ENCODE results near the gene LRFN4.

Gene LRFN4

DNA sequence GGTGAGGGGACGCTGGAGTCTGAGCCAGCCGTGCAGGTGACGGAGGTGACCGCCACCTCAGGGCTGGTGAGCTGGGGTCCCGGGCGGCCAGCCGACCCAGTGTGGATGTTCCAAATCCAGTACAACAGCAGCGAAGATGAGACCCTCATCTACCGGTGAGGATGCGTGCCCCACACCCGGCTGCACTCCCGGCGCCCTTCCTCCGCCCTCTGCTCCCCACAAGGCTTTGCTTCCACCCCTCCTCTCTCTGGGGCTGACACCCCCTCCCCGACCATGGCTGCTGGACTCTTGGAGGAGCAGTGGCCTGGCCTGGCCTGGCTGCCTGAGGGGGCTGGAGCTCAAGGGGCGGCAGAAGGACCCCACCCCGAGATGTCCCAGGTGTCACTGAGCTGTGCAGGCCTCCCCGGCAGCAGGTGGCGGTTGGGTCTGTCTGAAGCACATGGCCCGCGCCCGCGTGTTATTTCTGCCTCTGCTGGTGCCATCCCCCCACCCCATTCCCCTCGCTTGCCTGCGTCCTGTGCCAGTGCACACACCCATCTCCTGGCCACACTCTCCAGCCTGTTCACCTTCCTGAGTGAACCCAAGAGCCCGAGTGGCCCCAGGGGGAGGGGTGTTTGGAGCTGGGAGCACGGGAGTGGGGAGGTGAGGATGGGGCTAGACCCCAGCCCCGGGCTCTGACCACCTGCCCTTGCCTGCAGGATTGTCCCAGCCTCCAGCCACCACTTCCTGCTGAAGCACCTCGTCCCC is 2.2 kb downstream of the LRFN4 start:
- no peak for DNase-seq

DNA sequence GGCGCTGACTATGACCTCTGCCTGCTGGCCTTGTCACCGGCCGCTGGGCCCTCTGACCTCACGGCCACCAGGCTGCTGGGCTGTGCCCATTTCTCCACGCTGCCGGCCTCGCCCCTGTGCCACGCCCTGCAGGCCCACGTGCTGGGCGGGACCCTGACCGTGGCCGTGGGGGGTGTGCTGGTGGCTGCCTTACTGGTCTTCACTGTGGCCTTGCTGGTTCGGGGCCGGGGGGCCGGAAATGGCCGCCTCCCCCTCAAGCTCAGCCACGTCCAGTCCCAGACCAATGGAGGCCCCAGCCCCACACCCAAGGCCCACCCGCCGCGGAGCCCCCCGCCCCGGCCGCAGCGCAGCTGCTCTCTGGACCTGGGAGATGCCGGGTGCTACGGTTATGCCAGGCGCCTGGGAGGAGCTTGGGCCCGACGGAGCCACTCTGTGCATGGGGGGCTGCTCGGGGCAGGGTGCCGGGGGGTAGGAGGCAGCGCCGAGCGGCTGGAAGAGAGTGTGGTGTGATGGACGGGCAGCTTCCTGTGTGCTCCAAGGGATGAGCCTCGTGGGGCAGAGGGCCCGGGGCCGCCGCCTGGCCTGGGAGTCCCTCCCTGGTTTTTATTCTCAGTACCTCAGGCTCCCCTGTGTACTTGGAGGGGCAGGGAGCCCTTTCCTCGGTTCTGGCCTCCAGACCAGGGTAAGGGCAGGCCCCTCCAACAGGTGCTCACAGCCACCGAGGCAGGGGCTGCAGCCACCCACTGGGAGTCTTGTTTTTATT is 3.0 kb downstream of the LRFN4 start:
- DNase-seq = no peak

DNA sequence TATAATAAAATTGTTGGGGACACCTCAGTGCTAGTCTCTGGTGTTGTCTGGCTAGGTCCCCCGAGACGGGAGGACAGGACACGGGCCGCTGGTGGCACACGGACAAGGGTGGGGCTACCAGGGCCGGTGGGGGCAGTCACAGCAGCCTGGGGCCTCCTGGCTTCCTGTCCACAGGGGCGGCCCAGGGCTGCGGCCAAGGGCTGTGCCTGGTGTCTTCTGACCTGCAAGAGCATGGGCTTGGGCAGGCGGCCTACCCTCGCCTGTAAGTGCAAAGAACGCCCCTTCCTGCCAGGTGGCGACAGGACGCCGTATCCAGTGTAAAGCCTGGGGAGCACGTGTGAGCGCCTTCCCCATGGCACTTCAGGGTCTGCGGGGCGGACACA is 3.6 kb downstream of the LRFN4 start:
- DNase-seq = no peak

DNA sequence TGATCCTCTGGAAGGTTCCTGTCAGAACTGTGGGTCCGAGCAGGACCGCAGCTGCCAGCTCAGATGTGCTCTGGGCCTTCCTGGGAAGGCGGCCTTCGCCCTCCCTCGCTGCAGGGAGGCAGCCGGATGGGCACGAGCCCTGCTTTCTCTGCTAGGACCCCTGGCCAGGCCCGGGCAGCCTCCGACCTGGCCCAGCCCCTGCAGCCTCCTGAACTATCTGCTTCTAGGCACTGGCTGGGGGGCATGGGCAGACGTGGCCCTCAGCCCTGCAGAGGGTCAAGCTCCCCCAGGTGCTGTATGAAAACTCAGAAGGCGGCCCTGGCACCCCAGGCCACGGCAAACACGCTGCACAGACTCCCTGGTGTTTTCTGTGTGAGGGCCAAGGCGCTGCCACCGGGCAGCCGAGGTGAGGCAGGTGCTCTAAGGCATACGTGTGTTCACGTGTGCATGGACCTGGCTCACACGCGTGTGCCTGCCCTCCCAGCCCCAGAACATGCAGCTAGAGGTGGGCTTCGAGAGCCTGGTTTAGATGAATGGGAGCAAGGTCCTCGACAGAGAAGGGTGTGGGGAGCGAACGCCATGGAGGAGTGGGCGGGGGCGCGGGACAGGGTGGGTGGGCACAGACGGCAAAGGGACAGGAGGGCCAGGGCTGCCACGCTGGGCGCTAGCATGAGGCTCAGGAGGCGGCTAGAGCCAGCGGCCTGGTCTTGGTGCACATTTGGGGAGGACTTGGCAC is 4.3 kb downstream of the LRFN4 start:
- DNase-seq = no peak

DNA sequence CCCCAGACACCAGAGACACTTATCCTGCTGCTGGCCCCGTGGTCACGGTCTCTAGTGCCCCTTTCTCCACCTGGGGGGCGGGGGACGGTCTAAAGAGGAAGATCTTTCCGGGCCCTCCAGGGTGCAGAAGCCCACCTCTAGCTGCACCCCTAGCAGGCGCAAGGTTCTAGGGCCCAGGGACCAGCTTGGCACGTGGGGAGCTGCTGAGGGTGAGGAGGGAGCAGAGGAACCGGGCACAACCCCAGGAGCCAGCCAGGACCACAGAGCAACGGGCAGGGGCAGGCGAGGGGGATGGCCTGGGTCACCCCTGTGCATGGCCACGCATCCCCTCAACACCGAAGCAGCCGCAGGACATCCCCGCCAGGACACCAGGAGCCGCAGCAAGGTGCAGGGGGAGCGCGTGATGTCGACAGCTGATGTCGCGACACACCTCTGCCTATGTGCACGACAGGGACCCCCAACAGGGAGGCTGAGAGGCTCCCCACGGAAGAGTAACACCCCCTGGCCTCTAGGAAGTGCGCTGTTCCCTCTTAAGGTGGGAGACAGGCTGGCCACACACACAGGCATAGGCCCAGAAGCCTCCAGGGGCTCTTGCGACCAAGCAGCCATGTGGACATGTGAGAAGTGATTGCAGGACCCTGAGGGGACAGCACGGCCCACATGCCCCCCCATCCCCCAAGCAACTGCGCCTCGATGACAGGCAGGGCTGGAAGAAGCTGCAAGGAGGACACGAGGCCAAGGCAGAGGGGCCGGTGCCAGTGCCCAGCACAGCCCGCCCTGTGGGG is 5.1 kb downstream of the LRFN4 start:
- DNase-seq = no peak

DNA sequence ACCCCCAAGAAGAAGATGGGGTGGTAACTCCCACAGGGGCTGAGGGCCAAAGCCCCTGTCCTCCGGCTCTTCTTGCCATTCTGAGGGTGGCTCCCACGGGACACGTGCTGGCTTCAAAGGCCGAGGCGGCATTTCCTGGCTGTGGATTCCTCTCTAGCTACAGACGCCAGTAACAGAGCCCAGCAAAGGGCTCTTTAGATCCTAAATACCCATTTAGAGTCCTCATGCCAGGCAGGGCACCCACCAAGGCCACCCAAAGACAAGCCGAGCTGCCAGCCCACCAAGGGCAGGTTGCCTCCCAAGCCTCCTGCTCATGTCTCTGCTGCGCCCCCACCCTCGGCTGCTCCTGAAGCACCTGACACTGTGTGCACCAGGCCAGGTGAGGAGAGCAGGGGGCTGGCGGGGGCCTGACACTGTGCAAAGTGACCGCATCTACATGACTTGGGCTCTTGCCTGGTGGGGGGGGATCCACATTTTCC is 5.7 kb downstream of the LRFN4 start:
- DNase-seq = no peak

DNA sequence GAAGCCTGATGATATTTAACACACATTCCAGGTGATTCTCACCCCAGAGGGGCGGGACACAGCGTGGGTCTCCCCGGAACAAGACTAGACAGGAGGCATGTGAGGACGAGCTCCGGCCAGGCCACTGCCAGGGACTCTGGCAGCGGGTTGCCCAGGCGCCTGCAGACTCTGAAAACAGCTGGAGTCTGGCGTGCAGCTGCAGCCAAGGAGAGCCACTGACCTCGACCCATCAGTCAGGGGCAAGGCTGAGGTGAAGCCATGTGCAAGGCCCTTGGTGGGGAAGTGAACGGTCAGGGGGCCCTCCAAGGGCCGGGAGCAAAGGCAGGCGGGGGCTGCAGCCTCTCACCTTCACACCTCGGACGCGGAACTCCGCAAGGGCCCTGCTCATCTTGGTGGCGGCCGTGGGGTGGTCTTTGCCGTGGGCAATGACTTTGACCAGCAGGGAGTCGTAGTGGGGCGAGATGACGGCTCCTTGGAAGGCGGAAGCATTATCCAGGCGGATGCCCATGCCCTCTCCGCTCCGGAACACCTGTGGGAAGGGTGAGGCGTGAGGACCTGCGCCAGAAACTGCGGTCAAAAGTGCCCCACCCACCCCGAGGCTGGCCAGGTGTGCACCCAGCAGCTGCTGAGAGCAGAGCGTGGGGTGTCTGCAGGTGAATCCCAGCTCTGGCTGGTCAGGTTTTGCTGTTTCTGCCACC is 6.7 kb downstream of the LRFN4 start:
- no peak for DNase-seq

DNA sequence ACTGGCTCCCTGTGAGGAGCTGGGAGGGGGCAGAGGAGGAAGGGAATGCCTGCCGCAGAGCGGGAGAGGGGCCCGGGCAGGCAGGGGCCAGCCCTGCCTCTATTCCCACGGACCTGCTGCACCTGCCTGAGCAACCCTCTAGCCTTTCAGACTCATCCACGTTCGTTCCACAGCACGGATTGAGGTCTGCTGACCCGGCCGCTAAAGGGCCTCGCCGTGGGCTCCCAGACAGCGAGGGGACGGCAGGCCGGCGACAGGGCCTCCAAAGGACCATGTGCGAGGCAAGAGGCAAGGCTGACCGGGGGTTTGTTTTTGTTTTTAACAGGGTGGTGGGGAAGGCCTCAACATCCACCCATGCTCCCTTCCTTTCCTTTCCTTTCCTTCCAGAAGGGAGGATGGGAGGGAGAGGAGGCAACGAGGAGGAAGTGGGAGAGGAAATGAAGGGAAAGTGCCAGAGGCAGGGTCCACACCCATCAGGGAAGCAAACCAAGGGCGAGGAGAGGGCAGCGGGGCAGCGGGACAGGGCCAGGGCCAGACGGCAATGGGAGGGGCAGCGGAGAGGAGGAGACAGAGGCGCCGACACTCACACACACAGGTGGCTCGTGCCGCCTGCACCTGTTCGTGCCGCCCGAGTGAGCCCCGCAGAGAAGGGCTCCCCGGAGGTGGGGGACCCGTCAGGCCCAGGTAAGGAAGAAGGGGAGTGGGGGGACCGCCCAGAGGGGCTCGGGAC is 7.5 kb downstream of the LRFN4 start:
- DNase-seq = no peak

DNA sequence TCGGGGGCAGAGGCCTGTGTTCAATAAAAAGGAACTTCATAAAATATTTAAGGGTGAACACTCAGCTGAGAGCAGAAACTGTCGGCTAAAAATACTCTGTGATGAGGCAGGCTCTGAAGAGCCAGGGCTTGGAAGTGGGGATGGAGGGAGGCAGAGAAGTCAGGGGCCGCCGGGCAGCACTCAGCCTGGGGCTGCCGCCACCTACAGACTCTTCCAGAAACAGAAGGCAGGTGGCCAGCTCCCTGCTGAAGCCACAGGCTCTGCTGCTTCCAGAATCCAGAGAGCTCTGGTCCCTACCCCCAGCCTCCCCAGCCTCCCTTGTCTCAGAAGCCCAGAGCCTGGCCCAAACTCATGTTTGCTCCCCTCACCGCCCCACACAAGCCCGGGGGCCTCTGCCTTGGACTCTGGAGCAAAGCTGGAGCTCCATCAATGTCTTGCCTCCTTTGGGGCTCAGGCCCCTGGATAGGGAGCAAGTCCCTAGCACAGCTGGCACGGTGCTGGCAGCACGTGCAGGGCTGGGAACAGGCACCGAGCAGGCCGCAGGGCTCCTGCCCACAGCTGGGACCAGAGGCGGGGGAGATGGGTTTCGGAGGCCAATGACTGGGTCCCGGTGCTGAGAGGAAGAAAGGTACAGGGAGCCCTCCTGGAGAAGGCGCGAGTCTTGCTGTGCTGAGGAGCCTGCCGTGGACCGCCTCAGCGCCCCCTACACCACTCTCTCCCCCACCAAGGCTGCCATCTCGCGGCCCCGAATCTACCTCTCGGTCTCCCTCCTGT is 8.2 kb downstream of the LRFN4 start:
- DNase-seq = no peak

DNA sequence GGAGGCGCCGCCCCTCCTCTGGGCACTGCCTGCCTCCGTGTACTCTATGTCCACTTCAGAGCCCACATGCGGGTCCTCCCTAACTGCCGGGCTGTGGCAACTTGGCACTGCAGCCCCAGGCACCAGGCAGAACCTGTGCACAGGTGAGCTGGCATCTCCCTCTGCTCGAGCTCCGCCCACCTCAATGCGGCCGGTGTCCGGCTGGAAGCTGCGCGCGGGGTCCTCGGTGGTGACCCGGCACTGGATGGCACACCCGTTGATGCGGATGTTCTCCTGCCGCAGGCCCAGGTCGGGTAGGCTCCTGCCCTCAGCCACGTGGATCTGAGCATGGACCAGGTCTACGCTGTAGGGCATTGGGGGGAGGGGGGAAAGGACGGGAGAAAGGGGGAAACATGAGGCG is 9.1 kb downstream of the LRFN4 start:
- no peak for DNase-seq

DNA sequence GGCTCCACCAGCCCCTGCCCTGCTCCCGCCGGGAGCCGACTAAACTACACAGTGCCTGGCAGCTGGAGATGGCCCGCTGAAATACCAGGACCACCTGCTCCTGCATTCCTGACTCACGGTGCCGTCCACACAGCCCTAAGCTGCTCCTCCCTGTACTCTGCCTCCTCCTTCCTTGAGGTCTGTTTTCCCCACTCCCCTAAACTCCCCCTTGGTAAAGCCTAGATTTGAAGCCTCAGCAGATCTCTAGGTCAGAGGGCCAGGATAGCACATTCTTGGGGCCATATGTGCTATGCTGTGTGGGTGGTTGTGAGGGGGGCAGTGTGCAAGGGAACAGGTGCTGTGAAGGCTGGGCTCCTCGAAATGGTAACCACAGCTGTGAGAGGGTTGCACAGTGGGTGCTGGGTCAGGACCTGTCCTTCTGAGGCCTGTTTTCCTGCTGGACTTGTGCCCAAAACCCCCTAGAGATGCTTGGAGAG is 9.7 kb downstream of the LRFN4 start:
- no peak for DNase-seq

DNA sequence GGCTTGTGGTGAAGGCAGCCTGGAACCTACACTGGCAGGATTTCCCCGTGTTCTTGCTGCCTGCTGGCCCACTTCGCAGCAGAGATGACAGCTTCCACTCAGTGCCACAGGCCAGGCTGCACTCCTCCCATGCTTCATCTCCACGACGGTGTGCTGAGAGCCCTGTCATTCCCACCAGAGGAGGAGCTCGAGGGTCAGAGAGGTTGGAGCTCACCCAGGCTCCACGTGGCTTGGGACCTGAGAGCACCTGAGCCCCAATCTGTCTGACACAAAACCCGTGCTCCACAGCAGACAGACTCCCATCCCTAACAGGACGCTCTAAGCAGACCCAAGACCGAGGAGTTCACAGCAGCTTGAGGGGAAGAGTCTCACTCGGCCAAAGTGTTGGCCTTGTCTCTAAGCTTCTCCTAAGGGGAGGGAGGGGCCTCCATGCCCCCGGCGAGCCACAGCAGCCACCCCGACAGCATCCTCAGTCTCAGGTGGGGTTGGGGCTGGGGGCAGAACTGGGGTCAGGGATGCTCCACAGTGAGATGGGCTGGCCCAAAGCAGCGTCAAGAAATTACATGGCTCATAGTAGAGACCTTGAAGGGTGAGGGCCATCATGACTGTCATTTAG is 10.7 kb downstream of the LRFN4 start:
- DNase-seq = no peak

DNA sequence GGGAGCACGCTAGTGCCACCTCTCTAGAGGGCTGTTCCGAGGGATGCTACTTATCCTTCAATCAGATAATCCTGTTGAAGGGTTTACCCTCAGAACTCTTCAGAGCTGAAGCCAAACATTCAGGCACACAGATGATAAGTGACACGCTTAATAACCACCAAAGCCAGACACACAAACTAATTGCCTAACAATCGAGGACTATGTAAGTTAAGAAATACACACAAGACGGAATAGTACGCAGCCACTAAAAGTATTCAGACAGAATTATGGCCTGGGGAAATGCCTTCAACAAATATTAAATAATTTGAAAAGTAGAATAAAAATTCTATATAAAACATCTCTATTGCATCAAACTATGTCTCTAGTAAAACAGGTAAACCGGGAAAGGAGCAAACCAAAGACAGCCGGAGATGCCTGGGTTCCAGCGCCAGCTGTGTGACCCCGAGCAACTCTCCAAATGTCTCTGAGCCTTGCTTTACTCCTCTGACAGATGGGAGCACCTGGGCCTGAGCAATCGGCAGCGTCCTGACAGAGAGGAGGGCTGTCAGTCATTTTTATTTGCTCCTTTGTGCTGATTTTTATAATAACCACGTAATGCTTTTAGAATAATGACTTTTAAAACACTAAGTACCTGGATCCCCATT is 11.3 kb downstream of the LRFN4 start:
- DNase-seq = no peak

DNA sequence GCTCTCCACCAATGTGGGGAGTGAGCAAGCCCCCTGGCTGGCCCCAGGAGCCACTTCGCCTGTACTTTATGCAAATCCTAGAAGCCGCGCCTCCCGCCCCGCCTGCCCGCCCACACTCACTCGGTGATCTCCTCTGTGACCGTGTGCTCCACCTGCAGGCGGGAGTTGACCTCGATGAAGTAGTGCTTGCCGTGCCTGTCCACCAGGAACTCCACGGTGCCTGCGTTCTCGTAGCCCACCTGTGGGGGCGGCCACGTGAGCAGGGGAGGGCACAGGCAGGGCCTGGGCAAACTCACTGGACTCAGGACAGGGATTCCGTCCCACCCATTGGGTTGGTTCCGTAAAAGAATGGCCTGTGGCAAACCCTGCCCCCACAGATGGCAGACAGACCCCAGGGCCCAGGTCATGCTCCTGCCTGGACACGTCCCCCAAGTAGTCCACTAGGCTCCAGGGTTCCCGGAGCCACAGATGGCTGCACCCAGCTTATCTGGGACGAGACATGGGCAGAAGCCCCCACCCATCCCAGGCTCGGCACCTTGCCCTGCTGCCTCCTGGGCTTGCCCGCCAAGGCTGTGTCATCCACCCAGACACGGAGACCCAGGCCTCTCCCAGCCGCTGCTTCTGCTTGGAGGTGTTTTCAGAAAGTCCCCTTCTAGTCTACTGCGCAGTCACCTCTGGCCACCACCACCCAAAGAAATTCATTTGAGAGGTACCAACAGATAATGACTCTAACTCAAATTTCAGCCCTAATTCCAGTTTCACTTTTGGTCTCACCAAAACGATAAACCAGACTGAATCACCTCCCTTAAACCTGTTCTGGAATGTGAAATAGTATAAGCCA is 12.1 kb downstream of the LRFN4 start:
- peak; percentile 85 for DNase-seq

DNA sequence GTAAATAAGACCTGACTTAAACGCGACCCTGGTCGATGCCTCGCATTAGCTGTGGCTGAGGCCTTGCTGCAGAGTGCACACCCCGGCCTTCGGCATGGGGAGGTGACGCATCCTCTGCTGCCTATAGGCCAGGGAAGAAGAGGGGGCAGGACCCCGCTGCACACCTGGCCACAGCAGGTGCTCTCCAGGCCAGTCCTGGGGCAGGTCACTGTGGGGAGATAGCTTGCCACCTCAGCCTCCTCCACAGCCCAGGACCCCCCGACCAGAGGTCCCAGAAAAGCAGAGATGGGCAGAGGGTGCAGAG is 12.7 kb downstream of the LRFN4 start:
- no peak for DNase-seq

DNA sequence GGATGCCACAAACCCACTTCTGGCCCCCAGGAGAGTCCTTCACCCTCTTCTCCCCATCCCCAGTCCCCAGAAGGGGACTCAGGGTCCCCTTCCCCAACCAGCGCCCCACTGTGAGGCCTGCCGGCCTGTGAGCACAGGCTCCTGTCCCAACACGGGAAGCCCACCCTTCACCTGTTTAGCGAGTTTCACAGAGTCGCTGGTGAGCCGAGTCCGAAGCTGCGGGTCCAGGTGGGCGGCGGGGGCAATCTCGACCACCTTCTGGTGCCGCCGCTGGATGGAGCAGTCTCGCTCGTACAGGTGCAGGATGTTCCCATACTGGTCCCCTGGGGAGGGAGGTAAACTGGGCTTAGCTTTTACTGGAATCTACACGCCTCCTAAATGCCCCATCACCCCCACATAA is 13.3 kb downstream of the LRFN4 start:
- no peak for DNase-seq

DNA sequence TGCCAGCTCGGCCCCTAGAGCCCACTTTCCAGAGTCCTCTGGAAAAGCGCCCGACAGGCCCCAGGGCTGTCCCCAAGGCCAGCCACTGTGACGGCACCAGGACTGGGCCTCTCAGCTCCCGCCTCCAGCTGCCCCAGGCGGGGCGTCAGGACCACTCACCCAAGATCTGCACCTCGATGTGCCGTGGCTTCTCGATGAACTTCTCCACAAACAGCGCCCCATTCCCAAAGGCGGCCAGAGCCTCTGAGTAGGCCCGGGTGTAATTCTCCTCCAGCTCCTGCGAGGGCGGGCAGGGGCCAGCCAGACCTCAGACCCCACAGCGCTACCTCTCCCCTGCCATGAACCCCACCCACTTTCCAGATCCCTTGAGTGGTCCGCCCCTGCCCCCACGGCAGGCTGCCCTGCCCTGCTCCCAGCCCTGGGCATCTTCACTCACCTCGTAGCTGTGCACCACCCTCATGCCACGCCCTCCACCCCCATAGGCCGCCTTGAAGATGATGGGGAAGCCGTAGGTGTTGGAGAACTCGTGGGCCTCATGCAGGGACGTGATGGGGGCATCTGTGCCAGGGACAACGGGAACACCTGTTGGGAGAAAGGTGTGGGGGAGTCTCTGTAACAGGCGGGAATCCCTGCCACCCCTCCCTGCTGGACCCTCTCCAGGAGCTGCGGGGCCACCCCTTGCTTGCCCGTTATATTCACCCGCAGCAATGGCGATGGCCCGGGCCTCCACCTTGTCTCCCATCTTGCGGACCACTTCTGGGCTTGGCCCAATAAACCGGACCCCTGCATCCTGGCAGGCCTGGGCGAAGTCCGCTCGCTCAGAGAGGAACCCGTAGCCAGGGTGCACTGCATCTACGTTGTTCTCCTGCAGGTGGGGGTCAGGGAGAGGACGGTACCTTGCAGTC is 14.0 kb downstream of the LRFN4 start:
- no peak for DNase-seq

DNA sequence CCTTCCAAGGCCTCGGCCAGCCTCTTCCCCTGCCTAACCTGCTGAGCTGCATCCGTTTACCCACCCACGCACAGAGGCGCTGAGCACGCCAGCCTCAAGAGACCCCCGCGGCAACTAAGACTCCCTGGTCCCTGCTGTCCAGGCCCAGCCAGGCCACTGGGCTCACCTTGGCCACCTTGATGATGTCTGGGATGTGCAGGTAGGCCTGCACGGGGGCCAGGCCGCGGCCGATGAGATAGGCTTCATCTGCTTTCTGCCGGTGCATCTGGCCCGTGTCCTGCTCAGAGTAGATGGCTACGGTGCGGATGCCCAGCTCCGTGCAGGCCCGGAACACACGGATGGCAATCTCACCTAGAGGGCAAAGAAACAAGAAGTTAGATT is 14.6 kb downstream of the LRFN4 start:
- no peak for DNase-seq
